ENCODE results near the gene SCGB1A1. TPM values are rescaled to one million over a fixed set of nuclear protein-coding genes. Genes with fewer than 3 reads are reported as not detected.
A peak's percentile ranks its signal among the peaks of the same experiment; 100 is the strongest.
"Not testable (repeated sequence)": the region's sequence is repeated elsewhere in the genome, so short reads cannot be mapped to it uniquely, and the experiment has no call there.

The SCGB1A1 gene
- total RNA-seq, 2 experiments from 2014 or later = not detected

- Mint-ChIP-seq H3K36me3 (no peaks in the 10 kb centered on the region), H3K27me3 (no peaks in the 10 kb centered on the region), H3K27ac (no peak overlapping the region), H3K4me1 (peaks cover 26% of the 10 kb centered on the region), H3K4me3 (no peak overlapping the region), H3K9me3 (no peaks in the 10 kb centered on the region)
- peak; percentile 86 for ATAC-seq (ENCODE audit: low read depth)
- DNase-seq = no peak
- POLR2A ChIA-PET = interaction anchor here (1.0 kb wide), 1 partner anchor 110 kb away, joined by 3 read pairs; no protein-coding TSS in a partner anchor
Observed at GRCh38 chr11:62435846-62436660, 17.2 kb downstream of the SCGB1A1 start.

GRCh38 chr11:62437616-62438015 is 18.8 kb downstream of the SCGB1A1 start:
- Mint-ChIP-seq H3K4me3 (no peak overlapping the region), H3K27ac (no peak overlapping the region), H3K9me3 (no peaks in the 10 kb centered on the region), H3K36me3 (no peaks in the 10 kb centered on the region), H3K4me1 (peaks cover 18% of the 10 kb centered on the region), H3K27me3 (no peaks in the 10 kb centered on the region)
- no peak for ATAC-seq (ENCODE audit: low read depth)
- POLR2A ChIA-PET = no interaction called here
- no peak for DNase-seq

DNA sequence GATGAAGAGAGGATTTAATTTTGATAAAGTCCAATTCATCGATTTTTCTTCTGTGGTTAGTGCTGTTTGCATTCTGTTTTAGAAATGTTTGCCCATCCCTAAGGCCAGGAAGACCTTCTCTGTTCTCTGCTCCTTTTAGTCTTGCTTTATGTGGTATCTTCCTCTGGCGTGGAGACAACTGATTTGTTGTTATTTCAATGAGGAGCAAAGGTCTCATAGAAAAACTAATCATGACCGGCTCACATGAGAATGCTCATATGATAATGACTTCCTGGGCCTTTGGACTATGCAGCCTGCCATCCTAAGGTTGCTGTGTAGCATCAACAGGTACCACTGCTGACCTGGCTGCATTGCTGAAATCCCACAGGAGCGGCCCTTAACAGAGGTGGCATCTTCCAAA is 19.8 kb downstream of the SCGB1A1 start:
- no peak overlapping the region for H3K27ac Mint-ChIP-seq
- H3K4me1 Mint-ChIP-seq = peaks cover 16% of the 10 kb centered on the region
- DNase-seq (no peak), ATAC-seq (ENCODE audit: low read depth) (no peak)
- H3K36me3 Mint-ChIP-seq = no peaks in the 10 kb centered on the region
- no peak overlapping the region for H3K4me3 Mint-ChIP-seq
- POLR2A ChIA-PET = no interaction called here
- H3K9me3 Mint-ChIP-seq = no peaks in the 10 kb centered on the region
- peaks cover 2% of the 10 kb centered on the region for H3K27me3 Mint-ChIP-seq

DNA sequence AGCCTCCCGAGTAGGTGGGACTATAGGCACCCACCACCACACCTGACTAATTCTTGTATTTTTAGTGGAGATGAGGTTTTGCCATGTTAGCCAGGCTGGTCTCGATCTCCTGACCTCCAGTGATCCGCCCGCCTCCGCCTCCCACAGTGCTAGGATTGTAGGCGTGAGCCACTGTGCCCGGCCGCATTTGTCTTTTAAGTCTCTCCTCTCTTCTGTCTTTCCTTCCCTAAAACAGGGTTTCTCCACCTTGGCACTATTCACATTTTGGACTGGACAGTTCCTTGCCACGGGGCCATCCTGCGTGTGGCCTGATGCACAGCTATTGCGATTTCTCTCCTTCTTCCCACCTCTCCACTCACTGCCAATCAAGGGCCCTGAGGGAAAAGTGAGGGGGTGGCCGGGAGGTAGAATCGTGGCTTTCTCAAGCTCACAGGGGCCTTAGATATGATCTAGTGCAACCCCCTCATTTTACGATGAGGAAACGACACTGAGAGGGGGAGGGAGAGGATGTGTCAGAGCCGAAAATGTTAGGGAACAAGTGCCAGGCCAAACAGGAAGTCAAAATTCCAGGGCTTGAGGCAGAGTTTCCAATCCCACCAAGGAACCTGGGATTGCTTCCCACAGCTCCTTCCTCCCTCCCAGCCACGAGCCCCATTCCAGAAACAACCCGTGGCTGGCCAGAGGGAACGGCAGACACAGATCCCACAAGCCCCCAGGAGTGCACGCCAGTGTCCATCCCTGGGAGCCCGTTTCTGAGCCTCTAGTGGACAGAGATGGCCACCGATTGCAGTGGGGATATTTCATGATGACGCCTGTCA is 21.2 kb downstream of the SCGB1A1 start:
- Mint-ChIP-seq H3K27ac (no peak overlapping the region), H3K27me3 (peaks cover 8% of the 10 kb centered on the region), H3K4me1 (peaks cover 10% of the 10 kb centered on the region), H3K4me3 (no peak overlapping the region), H3K36me3 (no peaks in the 10 kb centered on the region), H3K9me3 (no peaks in the 10 kb centered on the region)
- ATAC-seq (ENCODE audit: low read depth) = no peak
- no peak for DNase-seq
- POLR2A ChIA-PET = no interaction called here

DNA sequence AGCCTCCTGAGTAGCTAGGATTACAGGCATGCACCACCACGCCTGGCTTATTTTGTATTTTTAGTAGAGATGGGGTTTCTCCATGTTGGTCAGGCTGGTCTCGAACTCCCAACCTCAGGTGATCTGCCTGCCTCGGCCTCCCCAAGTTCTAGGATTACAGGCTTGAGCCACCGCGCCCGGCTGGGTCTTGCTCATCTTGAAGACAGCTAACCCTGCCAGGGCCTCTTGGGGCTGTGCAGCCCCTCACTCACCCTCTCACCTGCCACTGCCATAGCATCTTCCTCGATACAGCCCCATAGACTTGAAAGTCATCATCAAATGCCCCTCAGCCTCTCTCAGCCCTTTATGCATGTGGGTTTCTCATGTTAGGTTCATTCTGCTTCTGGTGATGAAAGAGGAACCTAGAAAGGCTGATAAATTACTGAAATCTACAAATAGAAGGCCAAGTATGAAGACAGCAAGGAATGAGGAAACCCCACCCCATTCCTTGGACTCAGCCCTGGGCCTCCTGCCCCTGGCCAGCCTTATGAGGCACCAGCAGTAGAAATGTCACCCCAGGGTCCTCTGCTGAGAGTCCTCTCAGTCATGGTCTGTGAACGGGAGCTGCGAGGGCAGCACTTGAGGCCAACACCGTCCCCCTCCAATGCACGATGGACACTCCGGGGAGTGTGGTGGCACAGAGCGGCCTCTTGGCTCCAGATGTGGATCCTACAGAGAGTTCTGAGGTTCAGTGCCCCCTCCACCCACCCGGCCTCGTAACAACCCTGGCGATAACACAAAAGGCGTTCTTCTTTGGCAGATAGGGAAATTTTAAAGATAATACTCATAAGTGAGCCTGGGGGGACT is 24.8 kb downstream of the SCGB1A1 start:
- DNase-seq (no peak), ATAC-seq (ENCODE audit: low read depth) (no peak)
- H3K27me3 Mint-ChIP-seq = peaks cover 30% of the 10 kb centered on the region
- H3K4me3 Mint-ChIP-seq = peak overlapping the region; percentile 75
- H3K4me1 Mint-ChIP-seq = peaks cover 4% of the 10 kb centered on the region
- no peaks in the 10 kb centered on the region for H3K36me3 Mint-ChIP-seq
- H3K9me3 Mint-ChIP-seq = no peaks in the 10 kb centered on the region
- POLR2A ChIA-PET = interaction anchor here (0.9 kb wide), 1 partner anchor 19 kb away, joined by 5 read pairs; no protein-coding TSS in a partner anchor
- H3K27ac Mint-ChIP-seq = no peak overlapping the region

DNA sequence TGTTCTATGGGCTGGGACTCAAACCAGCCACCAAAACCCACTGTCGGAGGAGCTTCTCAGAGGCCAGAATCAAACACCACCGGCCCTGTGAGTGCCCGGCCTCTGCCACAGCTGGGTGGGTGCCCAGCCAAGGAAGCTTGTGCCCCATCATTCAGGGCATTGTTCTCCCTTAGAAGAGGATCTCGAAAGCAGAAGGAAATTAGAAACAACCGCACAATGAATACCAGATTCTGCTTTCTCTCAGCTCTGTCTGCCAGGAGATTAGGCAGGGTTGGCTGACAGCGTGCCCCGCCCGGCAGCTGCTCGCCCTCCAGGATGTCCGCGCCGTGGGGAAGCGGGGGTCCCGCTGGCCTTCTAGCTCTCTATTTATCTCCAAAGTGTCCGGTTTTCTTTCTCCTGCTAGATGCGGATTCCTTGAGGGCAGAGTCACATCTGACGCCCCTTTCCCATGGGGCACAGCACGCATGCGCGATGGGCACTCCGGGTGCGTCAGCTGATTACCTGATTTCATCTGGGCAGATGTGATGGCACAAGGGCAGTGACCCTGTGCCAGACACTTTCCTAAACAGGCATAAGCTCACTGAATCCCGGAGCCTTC is 25.5 kb downstream of the SCGB1A1 start:
- no peaks in the 10 kb centered on the region for H3K9me3 Mint-ChIP-seq
- peak overlapping the region; percentile 75 for H3K4me3 Mint-ChIP-seq
- peak; percentile 56 for DNase-seq
- peaks cover 30% of the 10 kb centered on the region for H3K27me3 Mint-ChIP-seq
- POLR2A ChIA-PET = interaction anchor here (0.9 kb wide), 1 partner anchor 20 kb away, joined by 5 read pairs; no protein-coding TSS in a partner anchor
- H3K36me3 Mint-ChIP-seq = no peaks in the 10 kb centered on the region
- H3K27ac Mint-ChIP-seq = no peak overlapping the region
- peak; percentile 47 for ATAC-seq (ENCODE audit: low read depth)
- H3K4me1 Mint-ChIP-seq = peaks cover 4% of the 10 kb centered on the region

DNA sequence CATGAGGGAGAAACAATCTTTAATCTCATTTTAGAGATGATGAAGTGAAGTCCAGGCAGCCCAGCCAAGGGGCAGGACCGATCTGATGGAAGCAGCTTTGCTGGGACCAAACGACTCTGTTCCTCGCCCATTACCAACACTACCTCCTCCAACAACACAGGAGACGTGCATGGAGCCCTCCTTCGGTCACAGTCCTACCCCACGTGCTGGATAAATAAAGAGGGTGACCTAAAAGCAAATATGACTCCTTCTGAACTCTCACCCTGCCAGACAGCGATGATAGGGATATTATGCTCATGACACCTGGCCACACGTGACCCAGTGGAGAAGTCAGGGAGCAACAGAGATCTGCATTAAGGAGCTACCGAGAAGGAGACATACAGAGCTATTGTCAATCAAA is 26.0 kb downstream of the SCGB1A1 start:
- H3K27ac Mint-ChIP-seq = no peak overlapping the region
- no peak for DNase-seq
- ATAC-seq (ENCODE audit: low read depth) = no peak
- POLR2A ChIA-PET = interaction anchor here (0.9 kb wide), 1 partner anchor 107 kb away, joined by 3 read pairs; no protein-coding TSS in a partner anchor
- peak overlapping the region; percentile 75 for H3K4me3 Mint-ChIP-seq
- no peaks in the 10 kb centered on the region for H3K9me3 Mint-ChIP-seq
- H3K36me3 Mint-ChIP-seq = no peaks in the 10 kb centered on the region
- peaks cover 30% of the 10 kb centered on the region for H3K27me3 Mint-ChIP-seq
- H3K4me1 Mint-ChIP-seq = peaks cover 4% of the 10 kb centered on the region

DNA sequence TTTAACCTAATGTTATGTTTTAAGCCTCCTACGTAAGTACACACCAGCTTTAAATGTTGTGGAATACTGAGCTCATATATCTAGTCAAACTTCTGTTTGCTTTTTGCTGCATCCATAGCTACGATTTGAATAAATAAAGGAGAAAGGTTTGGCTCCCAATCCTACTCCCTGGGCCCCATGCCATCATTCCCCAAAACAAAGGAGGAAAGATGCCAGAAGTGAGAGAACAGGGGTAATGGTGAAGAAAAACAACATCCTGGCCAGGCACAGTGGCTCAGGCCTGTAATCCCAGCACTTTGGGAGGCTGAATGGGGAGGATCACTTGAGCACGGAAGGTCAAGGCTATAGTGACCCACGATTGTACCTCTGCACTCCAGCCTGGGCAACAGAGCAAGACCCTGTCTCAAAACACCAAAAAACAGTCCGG is 26.5 kb downstream of the SCGB1A1 start:
- ATAC-seq (ENCODE audit: low read depth) (no peak), DNase-seq (no peak)
- POLR2A ChIA-PET = interaction anchor here (0.9 kb wide), 1 partner anchor 106 kb away, joined by 3 read pairs; no protein-coding TSS in a partner anchor
- Mint-ChIP-seq H3K27ac (no peak overlapping the region), H3K4me1 (peaks cover 4% of the 10 kb centered on the region), H3K4me3 (no peak overlapping the region), H3K27me3 (peaks cover 30% of the 10 kb centered on the region), H3K36me3 (no peaks in the 10 kb centered on the region), H3K9me3 (no peaks in the 10 kb centered on the region)

DNA sequence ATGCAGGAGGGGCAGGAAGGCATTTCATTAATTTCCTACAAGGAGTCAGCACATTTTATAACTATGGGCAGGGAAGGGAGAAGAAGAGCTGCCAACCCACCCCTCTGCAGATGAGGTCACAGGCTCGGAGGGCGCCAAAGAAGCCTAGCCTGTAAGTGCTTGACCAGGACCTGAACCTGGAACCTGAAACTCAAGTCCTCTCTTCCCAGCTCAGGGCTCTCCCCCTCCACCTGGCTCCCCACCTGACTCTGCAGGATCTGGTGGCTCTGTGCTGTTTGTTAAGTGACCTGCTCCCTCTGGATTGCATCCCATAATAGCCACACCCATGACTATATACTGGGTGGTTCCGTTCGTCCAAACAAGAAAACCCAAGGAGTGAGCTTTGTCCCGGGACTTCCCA is 27.3 kb downstream of the SCGB1A1 start:
- DNase-seq = no peak
- Mint-ChIP-seq H3K27me3 (peaks cover 30% of the 10 kb centered on the region), H3K9me3 (no peaks in the 10 kb centered on the region), H3K36me3 (no peaks in the 10 kb centered on the region), H3K27ac (no peak overlapping the region), H3K4me1 (peaks cover 9% of the 10 kb centered on the region), H3K4me3 (no peak overlapping the region)
- no peak for ATAC-seq (ENCODE audit: low read depth)
- POLR2A ChIA-PET = no interaction called here

DNA sequence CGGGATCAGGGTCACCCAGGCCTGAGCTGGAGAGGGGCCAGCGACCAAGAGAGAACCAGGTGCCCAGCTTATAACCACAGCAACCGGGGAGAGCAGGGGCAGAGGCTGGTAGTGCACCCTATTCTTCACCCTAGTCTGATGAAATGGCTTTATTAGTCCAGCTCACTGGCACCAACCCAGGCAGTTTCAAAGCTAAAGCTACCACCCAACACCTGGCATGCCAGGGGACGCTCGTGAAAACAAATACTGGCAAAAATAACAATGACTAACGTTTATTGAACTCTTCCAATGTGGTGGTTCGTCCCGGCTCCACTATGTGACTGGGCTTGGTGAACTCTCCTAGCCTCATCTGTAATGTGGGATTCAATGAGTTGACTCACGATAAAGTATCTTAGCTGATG is 30.6 kb downstream of the SCGB1A1 start:
- DNase-seq (no peak), ATAC-seq (ENCODE audit: low read depth) (no peak)
- Mint-ChIP-seq H3K27ac (no peak overlapping the region), H3K36me3 (no peaks in the 10 kb centered on the region), H3K4me1 (peaks cover 8% of the 10 kb centered on the region), H3K27me3 (peaks cover 23% of the 10 kb centered on the region), H3K9me3 (no peaks in the 10 kb centered on the region), H3K4me3 (no peak overlapping the region)
- POLR2A ChIA-PET = no interaction called here

GRCh38 chr11:62449912-62450311 is 31.1 kb downstream of the SCGB1A1 start:
- peaks cover 22% of the 10 kb centered on the region for H3K27me3 Mint-ChIP-seq
- H3K4me3 Mint-ChIP-seq; ATAC-seq (ENCODE audit: low read depth); H3K36me3 Mint-ChIP-seq; POLR2A ChIA-PET; H3K9me3 Mint-ChIP-seq; H3K27ac Mint-ChIP-seq; H3K4me1 Mint-ChIP-seq; DNase-seq: not testable (repeated sequence)

DNA sequence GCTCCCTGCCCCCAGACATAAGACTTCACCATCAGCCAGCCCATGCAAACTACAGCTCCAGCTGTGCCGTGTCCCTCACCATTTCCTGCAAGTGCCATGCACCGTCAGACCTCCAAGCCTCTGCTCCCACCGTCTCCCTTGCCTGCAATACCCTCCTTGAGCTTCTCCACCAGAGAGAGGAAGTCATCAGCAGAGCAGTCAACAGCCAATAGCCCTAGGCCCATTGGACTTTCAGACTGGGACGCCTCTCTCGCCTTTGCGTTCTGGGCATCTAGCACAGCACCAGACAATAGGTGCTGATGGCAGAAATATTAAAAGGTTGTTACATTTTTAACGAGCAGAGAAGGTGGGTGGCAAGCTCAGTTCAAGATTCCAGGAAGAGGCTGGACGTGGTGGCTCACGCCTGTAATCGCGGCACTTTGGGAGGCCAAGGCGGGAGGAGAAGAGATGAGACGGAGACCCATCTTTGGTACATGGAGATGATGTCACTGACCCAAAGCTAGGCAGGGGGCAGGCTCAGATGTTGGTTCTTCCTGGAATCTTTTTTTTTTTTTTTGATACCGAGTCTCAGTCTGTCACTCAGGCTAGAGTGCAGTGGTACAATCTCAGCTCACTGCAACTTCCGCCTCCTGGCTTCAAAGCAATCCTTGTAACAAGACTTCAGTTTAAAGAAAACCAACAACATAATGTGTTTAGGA is 31.9 kb downstream of the SCGB1A1 start:
- peaks cover 15% of the 10 kb centered on the region for H3K27me3 Mint-ChIP-seq
- H3K4me3 Mint-ChIP-seq = no peak overlapping the region
- DNase-seq = no peak
- no peak for ATAC-seq (ENCODE audit: low read depth)
- H3K27ac Mint-ChIP-seq = no peak overlapping the region
- no peaks in the 10 kb centered on the region for H3K9me3 Mint-ChIP-seq
- peaks cover 5% of the 10 kb centered on the region for H3K4me1 Mint-ChIP-seq
- no peaks in the 10 kb centered on the region for H3K36me3 Mint-ChIP-seq
- POLR2A ChIA-PET = interaction anchor here (0.8 kb wide), 1 partner anchor 61 kb away, joined by 3 read pairs; no protein-coding TSS in a partner anchor
